HAP-1 (cell line): ENCODE measurements around the gene ADH1C.
"Not testable (repeated sequence)": the region's sequence is repeated elsewhere in the genome, so short reads cannot be mapped to it uniquely, and the experiment has no call there.

ENCODE experiments used
- DNase-seq, 2 experiments: peaks; one replicate each; pipeline ENCODE4 v3.0.0-alpha.2; 2016 to 2020; ENCODE audit warnings: low spot score in 2 of 2
- H3K27me3 ChIP-seq: fragments of 250-450 bp; sonication (Bioruptor Pico); 2 replicates; pipeline ENCODE4 v1.5.1; 2020; ENCODE audit warnings: low read depth, mild to moderate bottlenecking, moderate library complexity
- H3K36me3 ChIP-seq: fragments of 250-450 bp; sonication (Bioruptor Pico); replicated peaks from 2 replicates; pipeline ENCODE4 v1.5.1; 2020; ENCODE audit warnings: mild to moderate bottlenecking
- H3K4me1 ChIP-seq: fragments of 250-450 bp; sonication (Bioruptor Pico); 2 replicates; pipeline ENCODE4 v1.5.1; 2020; ENCODE audit warnings: mild to moderate bottlenecking
- H3K4me3 ChIP-seq: fragments of 250-450 bp; sonication (Bioruptor Pico); 2 replicates; pipeline ENCODE4 v1.5.1; 2020; ENCODE audit warnings: mild to moderate bottlenecking, moderate library complexity
- H3K9me3 ChIP-seq: fragments of 250-450 bp; sonication (Bioruptor Pico); 2 replicates; pipeline ENCODE4 v1.5.1; 2020; ENCODE audit warnings: mild to moderate bottlenecking, moderate library complexity
- in situ Hi-C: fragments of 300-500 bp; cut with MboI; formaldehyde crosslinking; loops from 3 replicates; pipeline ENCODE4 v1.14.3; 2020; ENCODE audit warnings: low sequenced_read_pairs, inconsistent platforms, mixed read lengths

Gene ADH1C

GRCh38 chr4:99377341-99377740, 24.8 kb upstream of the ADH1C start:
- DNase-seq = peak in 1 of 2 experiments; percentile 10
- H3K4me3 ChIP-seq, in situ Hi-C loops, H3K4me1 ChIP-seq, H3K9me3 ChIP-seq, H3K27me3 ChIP-seq, H3K36me3 ChIP-seq: not testable (repeated sequence)

DNA sequence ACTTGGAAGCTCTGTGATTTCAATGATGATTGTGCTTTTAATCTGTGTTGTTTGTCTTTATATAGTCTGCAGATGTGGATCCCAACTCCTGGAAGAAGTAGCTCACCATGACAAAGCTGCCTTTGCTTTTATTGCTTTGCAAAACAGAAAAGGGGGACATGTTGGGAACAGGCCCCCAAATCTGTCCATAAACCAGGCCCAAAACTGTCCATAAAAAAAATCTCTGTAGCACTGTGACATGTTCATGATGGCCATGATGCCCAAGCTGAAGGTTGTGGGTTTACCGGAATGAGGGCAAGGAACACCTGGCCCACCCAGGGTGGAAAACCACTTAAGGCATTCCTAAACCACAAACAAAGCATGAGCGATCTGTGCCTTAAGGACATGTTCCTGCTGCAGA, 19.9 kb upstream of the ADH1C start:
- in situ Hi-C loops, H3K36me3 ChIP-seq, H3K9me3 ChIP-seq, H3K27me3 ChIP-seq, H3K4me3 ChIP-seq, H3K4me1 ChIP-seq, DNase-seq: not testable (repeated sequence)

DNA sequence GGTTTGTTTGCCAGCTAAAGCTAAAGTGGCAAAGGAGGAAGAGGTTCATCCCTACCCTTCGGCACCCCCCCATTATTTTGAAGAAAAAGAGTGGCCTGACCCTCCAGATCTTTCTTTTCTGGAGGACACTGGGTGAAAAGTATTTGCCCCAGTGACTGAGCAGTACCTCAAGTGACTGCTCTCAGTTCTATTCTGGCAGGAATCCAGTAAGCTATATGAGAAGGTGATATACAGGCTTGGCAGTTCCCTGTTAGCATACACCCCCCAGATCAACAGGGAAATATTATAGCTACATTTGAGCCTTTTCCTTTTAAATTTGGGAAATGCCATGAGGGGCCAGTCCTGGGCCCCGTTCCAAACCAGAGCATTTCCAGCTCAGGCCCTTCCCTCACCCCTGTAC, 15.3 kb upstream of the ADH1C start:
- H3K27me3 ChIP-seq, H3K9me3 ChIP-seq, DNase-seq, in situ Hi-C loops, H3K4me3 ChIP-seq, H3K36me3 ChIP-seq, H3K4me1 ChIP-seq: not testable (repeated sequence)

DNA sequence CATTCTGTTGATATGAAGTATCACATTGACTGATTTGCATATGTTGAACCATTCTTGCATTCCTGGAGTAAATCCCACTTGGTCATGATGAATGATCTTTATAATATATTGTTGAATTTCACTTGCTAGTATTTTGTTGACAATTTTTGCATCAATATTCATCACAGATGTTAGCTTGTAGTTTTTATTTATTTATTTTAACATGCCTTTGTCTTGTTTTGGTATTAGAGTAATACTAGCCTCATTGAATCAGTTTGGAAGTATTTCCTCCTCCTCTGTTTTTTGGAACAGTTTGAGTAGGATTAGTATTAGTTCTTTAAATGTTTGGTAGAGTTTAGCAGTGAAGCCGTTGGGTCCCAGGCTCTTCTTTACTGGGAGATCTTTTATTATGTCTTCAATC, 13.9 kb upstream of the ADH1C start:
- no peaks in the 10 kb centered on the region for H3K27me3 ChIP-seq

GRCh38 chr4:99362768-99363167, 10.2 kb upstream of the ADH1C start:
- no peaks in the 10 kb centered on the region for H3K36me3 ChIP-seq
- no peak for DNase-seq
- in situ Hi-C loops = no loop called here
- H3K27me3 ChIP-seq = no peaks in the 10 kb centered on the region
- no peak overlapping the region for H3K4me3 ChIP-seq
- no peaks in the 10 kb centered on the region for H3K4me1 ChIP-seq
- H3K9me3 ChIP-seq = no peaks in the 10 kb centered on the region

More for the DNA sequence above, 13.9 kb upstream of the ADH1C start:
- no peak for DNase-seq
- no peak overlapping the region for H3K4me3 ChIP-seq
- H3K4me1 ChIP-seq = no peaks in the 10 kb centered on the region
- no peaks in the 10 kb centered on the region for H3K36me3 ChIP-seq
- in situ Hi-C loops = no loop called here
- no peaks in the 10 kb centered on the region for H3K9me3 ChIP-seq

DNA sequence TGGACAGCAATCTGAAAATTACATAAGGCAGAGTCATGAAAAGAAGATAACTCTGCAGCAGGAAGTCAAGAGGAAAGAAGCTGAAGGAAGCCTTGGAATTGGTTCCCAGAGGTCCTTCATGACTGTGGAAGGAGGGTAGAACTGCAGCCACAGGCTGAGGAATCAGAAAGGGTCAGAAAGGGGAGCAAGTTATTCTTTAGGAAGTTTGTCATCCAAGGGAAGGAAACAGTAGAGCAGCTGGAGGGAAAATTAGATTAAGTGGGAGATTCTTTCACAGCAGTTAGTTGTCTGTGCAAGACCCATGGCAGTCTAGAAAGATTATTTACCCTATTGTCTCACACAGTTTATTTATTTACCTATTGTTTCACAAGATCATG, 9.3 kb upstream of the ADH1C start:
- Histone ChIP-seq H3K36me3 (no peaks in the 10 kb centered on the region), H3K27me3 (no peaks in the 10 kb centered on the region), H3K9me3 (no peaks in the 10 kb centered on the region), H3K4me3 (no peak overlapping the region), H3K4me1 (no peaks in the 10 kb centered on the region)
- DNase-seq = no peak
- in situ Hi-C loops = no loop called here

DNA sequence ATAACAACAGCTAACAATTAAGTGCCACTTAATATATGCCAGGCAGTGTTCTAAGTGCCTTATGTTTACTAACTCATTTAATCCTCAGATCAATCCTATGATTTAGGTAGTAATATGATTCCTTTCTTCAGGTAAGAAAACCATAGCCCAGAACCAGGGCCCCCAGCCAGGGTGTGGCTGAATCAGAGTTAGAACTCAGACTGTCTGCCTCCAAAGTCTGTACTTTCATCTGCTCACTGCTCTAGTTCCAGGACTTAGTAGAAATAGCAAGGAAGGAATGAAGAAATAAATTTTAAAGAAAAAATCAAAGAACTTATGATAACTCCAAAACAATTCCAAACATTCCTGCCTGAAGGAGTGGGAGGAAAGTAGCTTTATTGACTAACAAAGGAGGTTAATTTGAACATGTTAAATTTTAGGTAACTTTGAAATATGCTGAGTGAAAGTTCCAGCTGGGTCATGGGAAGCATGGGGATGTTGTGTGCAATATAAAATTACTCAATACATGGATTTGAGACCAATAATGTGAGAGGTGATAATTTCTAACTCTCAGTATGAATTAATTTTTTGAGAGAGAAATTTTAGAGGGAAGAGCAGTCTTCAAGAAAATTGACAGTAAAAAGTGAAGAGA, 8.8 kb upstream of the ADH1C start:
- no peaks in the 10 kb centered on the region for H3K36me3 ChIP-seq
- in situ Hi-C loops = no loop called here
- H3K4me1 ChIP-seq = no peaks in the 10 kb centered on the region

GRCh38 chr4:99359480-99360204, 7.1 kb upstream of the ADH1C start:
- Histone ChIP-seq H3K36me3 (no peaks in the 10 kb centered on the region), H3K4me3 (no peak overlapping the region), H3K27me3 (no peaks in the 10 kb centered on the region), H3K4me1 (no peaks in the 10 kb centered on the region), H3K9me3 (no peaks in the 10 kb centered on the region)
- in situ Hi-C loops = no loop called here
- DNase-seq = no peak

More for the DNA sequence above, 8.8 kb upstream of the ADH1C start:
- H3K27me3 ChIP-seq = no peaks in the 10 kb centered on the region
- no peak overlapping the region for H3K4me3 ChIP-seq
- DNase-seq = no peak
- H3K9me3 ChIP-seq = no peaks in the 10 kb centered on the region

DNA sequence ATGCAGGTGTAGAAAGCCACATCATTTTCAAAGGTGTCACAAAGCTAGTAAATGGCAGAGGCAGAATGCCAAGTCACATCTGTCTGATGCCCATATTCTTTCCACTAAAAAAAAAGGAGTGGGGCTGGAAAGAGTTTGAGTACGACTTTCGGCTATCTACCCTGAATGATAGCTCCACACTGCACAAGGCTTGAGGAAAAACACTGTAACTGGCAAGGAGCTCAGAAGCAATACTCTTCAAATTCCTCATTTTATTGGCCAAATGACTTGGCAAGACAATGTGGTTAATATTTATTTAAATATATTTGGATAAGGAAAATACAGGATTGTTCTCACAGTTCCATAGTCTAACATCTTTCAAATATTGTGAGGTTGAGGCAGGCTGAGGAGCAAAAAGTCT, 5.4 kb upstream of the ADH1C start:
- Histone ChIP-seq H3K4me3 (no peak overlapping the region), H3K27me3 (no peaks in the 10 kb centered on the region), H3K9me3 (no peaks in the 10 kb centered on the region), H3K36me3 (no peaks in the 10 kb centered on the region), H3K4me1 (no peaks in the 10 kb centered on the region)
- no peak for DNase-seq
- in situ Hi-C loops = no loop called here

DNA sequence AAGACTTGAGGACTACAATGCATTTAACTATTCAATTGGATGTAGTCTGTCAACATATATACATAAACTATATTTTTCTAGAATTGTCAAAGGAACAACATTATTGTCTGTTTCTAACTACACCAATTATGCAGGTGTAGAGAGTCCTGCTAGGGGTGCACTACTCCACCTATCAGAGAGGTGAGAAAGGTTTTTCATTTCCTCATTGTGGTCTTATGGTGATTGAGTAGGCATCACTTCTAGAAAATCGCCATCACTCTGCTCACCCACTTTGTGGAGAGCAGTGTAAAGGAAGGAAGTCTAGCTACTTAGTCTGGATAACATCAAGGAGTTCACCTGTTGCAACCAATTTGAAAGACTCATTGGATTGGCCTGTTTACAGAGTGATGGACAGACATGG, 4.4 kb upstream of the ADH1C start:
- in situ Hi-C loops = no loop called here
- no peak for DNase-seq
- Histone ChIP-seq H3K36me3 (no peaks in the 10 kb centered on the region), H3K4me1 (no peaks in the 10 kb centered on the region), H3K4me3 (no peak overlapping the region), H3K9me3 (no peaks in the 10 kb centered on the region), H3K27me3 (no peaks in the 10 kb centered on the region)

DNA sequence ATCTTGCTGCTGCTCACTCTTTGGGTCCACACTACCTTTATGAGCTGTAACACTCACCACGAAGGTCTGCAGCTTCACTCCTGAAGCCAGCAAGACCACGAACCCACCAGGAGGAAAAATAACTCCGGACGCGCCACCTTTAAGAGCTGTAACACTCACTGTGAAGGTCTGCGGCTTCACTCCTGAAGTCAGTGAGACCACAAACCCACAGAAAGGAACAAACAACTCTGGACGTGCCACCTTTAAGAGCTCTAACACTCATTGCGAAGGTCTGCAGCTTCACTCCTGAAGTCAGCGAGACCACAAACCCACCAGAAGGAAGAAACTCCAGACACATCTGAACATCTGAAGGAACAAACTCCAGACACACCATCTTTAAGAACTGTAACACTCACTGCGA, 3.6 kb upstream of the ADH1C start:
- H3K27me3 ChIP-seq, in situ Hi-C loops, DNase-seq, H3K36me3 ChIP-seq, H3K4me1 ChIP-seq, H3K4me3 ChIP-seq, H3K9me3 ChIP-seq: not testable (repeated sequence)

- no peaks in the 10 kb centered on the region for H3K36me3 ChIP-seq
- H3K4me3 ChIP-seq = no peak overlapping the region
- in situ Hi-C loops = no loop called here
- no peaks in the 10 kb centered on the region for H3K9me3 ChIP-seq
- H3K27me3 ChIP-seq = no peaks in the 10 kb centered on the region
- no peak for DNase-seq
- H3K4me1 ChIP-seq = no peaks in the 10 kb centered on the region
These were observed 1.1 kb downstream of the ADH1C start for GRCh38 chr4:99351487-99351886.

DNA sequence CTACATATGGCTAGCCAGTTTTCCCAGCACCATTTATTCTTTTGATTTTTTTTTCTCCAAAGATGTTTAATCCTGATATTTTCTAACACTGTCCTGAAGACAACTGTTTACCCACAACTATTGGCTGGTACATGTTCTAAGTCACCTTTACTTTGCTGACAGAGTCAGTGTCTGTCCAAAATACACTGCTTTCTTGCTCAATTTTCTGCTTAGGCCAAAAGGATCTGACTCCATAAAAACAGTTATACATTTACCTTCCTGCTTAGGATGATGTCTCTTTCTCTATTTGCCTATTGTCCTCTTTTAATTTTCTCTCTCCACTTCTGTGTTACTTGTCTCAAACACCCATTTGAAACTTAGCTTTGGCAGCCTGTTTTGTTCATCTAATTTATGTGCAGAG, 3.2 kb downstream of the ADH1C start:
- no peaks in the 10 kb centered on the region for H3K4me1 ChIP-seq
- H3K4me3 ChIP-seq = no peak overlapping the region
- no peak for DNase-seq
- H3K27me3 ChIP-seq = no peaks in the 10 kb centered on the region
- H3K36me3 ChIP-seq = no peaks in the 10 kb centered on the region
- in situ Hi-C loops = no loop called here
- H3K9me3 ChIP-seq = no peaks in the 10 kb centered on the region

DNA sequence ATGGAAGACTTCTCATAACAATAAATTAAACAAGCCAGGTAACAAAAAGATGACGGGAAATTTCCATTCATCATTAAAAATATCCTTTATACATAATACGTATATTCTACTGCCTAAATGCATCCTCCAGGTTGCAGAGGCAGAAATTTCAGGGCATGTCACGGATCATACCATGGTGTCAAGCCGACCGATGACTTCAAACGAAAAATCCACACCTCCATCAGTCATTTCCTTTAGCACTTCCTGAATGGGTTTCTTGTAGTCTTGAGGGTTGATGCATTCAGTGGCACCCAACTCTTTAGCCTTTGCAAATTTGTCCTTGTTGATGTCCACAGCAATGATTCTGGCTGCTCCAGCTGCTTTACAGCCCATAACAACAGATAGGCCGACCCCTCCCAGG, 9.9 kb downstream of the ADH1C start:
- H3K36me3 ChIP-seq, H3K27me3 ChIP-seq, DNase-seq, H3K4me1 ChIP-seq, H3K9me3 ChIP-seq, H3K4me3 ChIP-seq, in situ Hi-C loops: not testable (repeated sequence)

- H3K9me3 ChIP-seq = no peaks in the 10 kb centered on the region
- in situ Hi-C loops = no loop called here
- H3K4me3 ChIP-seq = no peak overlapping the region
- H3K4me1 ChIP-seq = no peaks in the 10 kb centered on the region
- no peak for DNase-seq
- no peaks in the 10 kb centered on the region for H3K36me3 ChIP-seq
- H3K27me3 ChIP-seq = no peaks in the 10 kb centered on the region; the same call in 1 of the 2 replicates
These were observed 11.1 kb downstream of the ADH1C start for GRCh38 chr4:99341426-99341825.
